Cardiac septum (tissue), 1 donor: ENCODE measurements around the gene ANKRD65. TPM values are rescaled to one million over a fixed set of nuclear protein-coding genes. Genes with fewer than 3 reads are reported as not detected.
A peak's percentile ranks its signal among the peaks of the same experiment; 100 is the strongest.
"Not testable (repeated sequence)": the region's sequence is repeated elsewhere in the genome, so short reads cannot be mapped to it uniquely, and the experiment has no call there.

Experiments used
- DNase-seq: peaks from one replicate; pipeline ENCODE4 v3.0.0-alpha.2; 2020; ENCODE audit warnings: low spot score
- intact Hi-C: fragments of 100-400 bp; cut with DNase I; formaldehyde crosslinking; loops from one replicate; pipeline ENCODE4 v1.14.0; 2022
- total RNA-seq: library from RNA; stranded (reverse); fragmentation: NEBNext Ultra II Directional; extraction: Animal tissue kit (Norgen Biotek cat#: 25700); gene quantifications from one replicate; pipeline ENCODE4 v1.2.1, GENCODE V29; 2021
- donor health status: DM: no; HTN: no; CAD: no.

ANKRD65 gene
- total RNA-seq, 1 donor from 2014 or later: 1.8 TPM

DNA sequence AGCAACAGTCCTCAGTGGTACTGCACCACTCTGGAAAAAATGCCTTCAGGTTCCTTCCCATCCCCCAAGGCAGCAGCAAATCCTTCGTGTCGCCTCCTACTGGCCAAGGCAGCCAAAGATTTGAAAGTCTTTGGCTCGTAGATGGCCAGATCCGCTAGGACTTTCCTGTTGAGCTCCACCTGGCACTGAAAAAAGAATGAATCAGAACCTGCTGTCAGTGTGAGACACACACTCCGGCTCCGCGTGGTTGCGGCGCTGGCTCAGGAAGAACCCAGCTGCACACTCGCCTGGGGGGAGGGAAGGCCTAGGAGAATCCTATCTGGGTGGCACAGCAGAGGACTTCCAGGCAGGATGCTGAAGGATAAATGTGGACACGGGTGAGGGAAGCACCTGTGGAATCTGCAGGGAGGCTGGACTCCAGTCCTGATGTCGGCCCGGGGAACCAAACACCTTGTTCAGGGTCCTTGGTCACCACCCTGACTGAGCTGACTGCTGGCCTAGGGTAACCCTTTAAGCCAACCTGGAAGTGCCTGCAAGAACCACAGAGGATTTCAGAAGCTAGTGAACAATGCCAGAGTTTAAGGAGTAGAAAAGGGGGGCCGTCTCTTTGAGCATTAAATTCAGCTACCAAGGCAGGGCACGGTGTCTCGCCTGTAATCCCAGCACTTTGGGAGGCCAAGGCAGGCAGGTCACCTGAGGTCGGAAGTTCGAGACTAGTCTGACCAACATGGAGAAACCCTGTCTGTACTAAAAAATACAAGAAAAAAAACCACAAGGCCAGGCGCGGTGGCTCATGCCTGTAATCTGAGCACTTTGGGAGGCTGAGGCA lies 18.8 kb downstream of the ANKRD65 start:
- intact Hi-C loops: no loop called here
- no peak for DNase-seq

GRCh38 chr1:1401457-1402010 lies 19.5 kb downstream of the ANKRD65 start:
- DNase-seq: no peak
- intact Hi-C loops: loop anchor here (2.0 kb wide), 1 partner anchor 69 kb away; the partner anchor contains the start of gene ATAD3B

- intact Hi-C loops: loop anchor here (2.0 kb wide), 1 partner anchor 70 kb away; the partner anchor contains the start of gene ATAD3B
- DNase-seq: no peak
Measured at GRCh38 chr1:1400576-1401456, 20.3 kb downstream of the ANKRD65 start.

- intact Hi-C loops: loop anchor here (1.0 to 5.0 kb wide), 3 partner anchors 7 to 71 kb away; partner anchors contain the start of genes ATAD3B and MRPL20
- DNase-seq: no peak
Measured at GRCh38 chr1:1399872-1400575, 21.1 kb downstream of the ANKRD65 start.

DNA sequence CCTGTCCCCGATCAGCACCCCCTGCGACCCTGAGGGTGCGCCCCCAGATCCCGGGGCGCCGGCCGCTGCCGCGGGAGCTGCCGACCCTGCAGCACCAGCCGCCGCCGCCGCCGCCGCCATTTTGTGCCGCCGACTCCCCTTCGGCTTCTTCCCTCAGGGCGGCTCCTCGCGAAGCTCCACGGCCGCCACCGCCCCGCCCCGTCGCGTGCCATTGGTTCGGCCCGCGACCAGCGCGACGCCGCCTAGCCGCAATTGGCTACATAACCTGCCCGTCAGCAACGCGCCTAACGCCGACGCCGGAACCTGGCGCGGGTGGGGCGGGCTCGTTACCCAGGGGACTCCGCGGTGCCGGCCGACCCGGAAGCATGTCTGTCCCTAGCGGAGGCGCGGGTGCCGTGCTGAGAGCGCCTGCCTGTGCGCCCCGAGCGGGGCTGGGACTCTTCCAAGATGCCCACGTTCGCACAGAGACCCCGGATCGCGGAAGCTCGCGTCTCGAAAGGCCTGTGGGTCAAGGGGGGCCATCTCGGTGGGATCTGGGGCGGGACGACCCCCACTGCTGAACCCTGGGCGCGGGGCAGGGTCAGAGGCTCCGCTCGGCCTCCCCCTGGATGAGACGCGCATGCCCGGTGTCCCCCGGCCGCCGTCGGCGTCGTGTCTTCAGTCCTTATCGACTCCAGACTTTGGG lies 21.7 kb downstream of the ANKRD65 start, which contains the start of gene CCNL2:
Gene CCNL2 (minus strand): TSS at position 149 of the 685 bp plus-strand sequence. CDS start 29 bp downstream, at position 120.
- intact Hi-C loops: loop anchor here (1.0 to 5.0 kb wide), 2 partner anchors 8 to 43 kb away; partner anchors contain the start of gene MRPL20
- peak; percentile 99 for DNase-seq

DNA sequence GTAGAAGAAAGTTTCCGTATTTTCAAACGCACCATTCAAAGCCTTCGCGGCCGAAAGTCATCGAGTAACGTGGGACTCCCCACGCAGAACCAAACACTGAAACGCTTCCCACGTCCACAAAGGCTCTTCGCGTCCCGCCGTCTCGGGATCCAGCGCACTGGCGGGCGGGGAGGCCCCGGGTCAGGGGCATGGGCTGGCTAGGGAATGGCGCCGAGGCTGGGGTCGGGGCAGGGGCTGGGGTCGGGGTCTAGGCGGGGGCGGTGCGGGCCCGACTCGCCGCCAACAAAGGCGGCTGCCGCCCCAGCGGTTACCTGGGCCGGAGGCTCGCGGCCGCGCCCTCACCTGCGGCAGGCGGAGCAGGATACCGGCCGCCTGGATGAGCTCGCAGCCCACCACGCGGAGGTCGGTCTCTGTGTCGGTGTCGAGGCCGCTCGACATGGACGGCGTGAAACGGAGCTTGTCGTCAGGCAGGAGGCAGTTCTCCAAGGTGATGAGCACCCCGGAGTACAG lies 22.3 kb downstream of the ANKRD65 start:
- DNase-seq: no peak
- intact Hi-C loops: loop anchor here (1.0 to 5.0 kb wide), 2 partner anchors 9 to 44 kb away; partner anchors contain the start of gene MRPL20

- no peak for DNase-seq
- intact Hi-C loops: loop anchor here (5.0 kb wide), 1 partner anchor 44 kb away; no protein-coding TSS in a partner anchor
Measured at GRCh38 chr1:1397839-1398523, 23.1 kb downstream of the ANKRD65 start.

DNA sequence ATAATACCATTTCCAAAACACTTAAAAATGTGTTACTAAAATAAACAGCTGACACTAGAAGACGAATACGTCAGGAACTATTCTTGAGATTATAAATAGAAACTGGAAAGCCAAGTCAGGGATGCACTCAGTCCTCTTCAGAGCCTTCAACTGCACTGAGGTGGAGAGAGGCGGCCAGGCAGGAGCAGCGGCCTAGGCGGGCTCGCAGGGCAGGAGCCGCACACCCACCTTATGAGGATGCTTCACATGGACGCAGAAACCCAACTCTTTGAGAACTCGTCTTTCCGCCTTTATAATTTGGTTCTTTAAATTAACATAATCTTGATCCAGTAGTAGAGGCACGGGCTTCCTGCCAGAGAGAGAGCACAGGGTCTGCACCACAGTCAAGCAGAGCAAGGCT lies 25.9 kb downstream of the ANKRD65 start:
- intact Hi-C loops: loop anchor here (5.0 kb wide), 1 partner anchor 47 kb away; no protein-coding TSS in a partner anchor
- DNase-seq: no peak

DNA sequence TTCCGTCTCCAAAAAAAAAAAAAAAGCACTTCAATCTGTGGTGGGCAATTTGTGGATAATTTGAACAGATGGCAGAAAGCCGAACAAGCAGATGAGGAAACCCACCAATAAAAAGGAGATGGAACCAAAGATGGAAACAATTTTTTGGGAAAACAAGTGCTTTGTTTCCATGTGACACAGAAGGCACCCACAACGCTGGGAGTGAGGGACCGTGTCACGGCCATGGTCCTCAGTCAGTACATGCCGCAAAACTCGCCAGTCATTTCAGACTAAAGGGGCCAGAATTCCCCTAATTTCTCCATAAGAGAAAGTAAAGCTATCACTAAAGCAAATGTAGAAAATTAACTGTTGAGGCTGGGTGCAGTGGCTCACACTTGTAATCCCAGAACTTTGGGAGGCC lies 27.0 kb downstream of the ANKRD65 start:
- intact Hi-C loops: no loop called here
- DNase-seq: no peak

GRCh38 chr1:1393428-1393827 lies 27.6 kb downstream of the ANKRD65 start:
- intact Hi-C loops: no loop called here
- DNase-seq: no peak

GRCh38 chr1:1393014-1393413 lies 28.1 kb downstream of the ANKRD65 start:
- DNase-seq: no peak
- intact Hi-C loops: no loop called here

- intact Hi-C loops: no loop called here
- no peak for DNase-seq
Measured at GRCh38 chr1:1391225-1391624, 29.9 kb downstream of the ANKRD65 start.

GRCh38 chr1:1390675-1391074 lies 30.4 kb downstream of the ANKRD65 start:
- no peak for DNase-seq
- intact Hi-C loops: no loop called here

DNA sequence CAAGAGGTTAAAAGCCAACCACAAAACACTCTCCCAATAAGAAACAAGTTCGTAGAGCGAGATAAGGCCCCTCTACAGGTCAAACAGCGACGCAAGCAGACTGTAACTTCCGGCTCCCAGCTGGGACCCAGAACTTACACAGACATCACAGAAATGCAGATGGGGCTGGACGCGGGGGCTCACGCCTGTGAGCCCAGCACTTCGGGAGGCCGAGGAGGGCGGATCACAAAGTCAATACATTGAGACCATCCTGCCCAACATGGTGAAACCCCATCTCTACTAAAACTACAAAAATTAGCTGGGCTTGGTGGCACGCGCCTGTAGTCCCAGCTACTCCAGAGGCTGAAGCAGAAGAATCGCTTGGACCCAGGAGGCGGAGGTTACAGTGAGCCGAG lies 33.0 kb downstream of the ANKRD65 start:
- DNase-seq: no peak
- intact Hi-C loops: no loop called here

DNA sequence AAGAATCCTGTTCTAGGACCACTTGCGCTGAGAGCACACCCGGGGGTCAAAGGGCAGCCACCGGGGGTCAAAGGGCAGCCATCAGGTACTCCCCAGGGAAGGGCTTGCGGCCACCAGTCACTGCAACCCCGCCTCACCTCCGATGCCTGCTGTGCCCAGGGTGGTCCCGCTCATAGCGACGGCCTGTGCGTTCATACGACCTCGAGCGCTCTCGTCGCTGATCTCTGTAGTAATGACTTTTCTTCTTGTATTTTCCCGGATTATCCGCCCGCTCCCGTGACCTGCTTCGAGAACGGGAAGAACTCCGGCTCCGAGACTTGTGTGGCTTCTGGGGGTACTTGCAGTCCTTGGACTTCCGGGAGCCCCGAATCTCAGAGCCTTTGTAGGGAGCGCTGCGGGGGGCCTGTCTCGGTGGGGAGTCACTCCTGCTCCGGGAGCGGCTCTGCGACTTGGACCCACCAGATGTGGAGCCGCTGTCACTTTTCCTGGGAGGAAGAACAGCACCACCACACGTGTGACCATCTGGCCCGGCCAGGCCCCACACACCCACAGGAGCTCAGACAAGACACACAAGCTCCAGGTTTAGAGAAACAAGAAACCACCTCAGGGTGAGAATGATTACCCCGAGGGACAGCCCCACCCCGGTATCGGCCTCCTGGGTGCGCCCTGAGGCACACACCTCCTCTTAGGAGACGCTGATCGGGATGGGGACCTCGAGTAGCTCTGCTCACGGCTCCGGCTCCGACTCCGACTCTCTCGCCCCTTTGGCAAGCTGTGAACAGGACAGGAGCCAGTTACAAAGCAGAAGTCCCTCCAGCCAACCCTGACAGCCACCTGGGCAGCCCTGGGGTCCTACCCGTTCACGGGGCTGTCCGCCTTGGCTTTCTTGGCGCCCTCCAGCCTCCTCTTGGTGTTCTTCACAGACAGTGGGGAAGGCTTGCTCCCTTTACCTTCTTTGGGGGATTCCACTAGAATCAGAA lies 33.7 kb downstream of the ANKRD65 start:
- intact Hi-C loops: no loop called here
- no peak for DNase-seq

GRCh38 chr1:1385931-1386330 lies 35.1 kb downstream of the ANKRD65 start:
- no peak for DNase-seq
- intact Hi-C loops: no loop called here

DNA sequence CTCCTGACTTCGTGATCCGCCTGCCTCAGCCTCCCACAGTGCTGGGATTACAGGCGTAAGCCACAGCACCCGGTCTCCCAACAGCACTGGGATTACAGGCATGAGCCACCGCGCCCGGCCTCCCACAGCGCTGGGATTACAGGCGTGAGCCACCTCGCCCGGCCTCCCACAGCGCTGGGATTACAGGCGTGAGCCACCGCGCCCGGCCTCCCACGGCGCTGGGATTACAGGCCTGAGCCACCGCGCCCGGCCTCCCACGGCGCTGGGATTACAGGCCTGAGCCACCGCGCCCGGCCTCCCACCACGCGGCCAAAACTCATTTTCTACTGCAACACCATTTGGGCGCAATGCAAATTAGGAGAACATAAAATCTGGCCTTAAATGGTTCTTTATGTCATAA lies 35.7 kb downstream of the ANKRD65 start:
- intact Hi-C loops, DNase-seq: not testable (repeated sequence)
